IPS-NIHi11 (cell line): Measurements from ENCODE around the gene CCDC40.
A peak's percentile ranks its signal among the peaks of the same experiment; 100 is the strongest.

Source experiments
- DNase-seq: peaks from one replicate; pipeline ENCODE4 v3.0.0; 2012; ENCODE audit warnings: mixed read lengths, low spot score

CCDC40 gene

GRCh38 chr17:80141463-80142165 lies 105.2 kb downstream of the CCDC40 start:
- no peak for DNase-seq

- DNase-seq: no peak
These were observed 106.5 kb downstream of the CCDC40 start for GRCh38 chr17:80142929-80143328.

DNA sequence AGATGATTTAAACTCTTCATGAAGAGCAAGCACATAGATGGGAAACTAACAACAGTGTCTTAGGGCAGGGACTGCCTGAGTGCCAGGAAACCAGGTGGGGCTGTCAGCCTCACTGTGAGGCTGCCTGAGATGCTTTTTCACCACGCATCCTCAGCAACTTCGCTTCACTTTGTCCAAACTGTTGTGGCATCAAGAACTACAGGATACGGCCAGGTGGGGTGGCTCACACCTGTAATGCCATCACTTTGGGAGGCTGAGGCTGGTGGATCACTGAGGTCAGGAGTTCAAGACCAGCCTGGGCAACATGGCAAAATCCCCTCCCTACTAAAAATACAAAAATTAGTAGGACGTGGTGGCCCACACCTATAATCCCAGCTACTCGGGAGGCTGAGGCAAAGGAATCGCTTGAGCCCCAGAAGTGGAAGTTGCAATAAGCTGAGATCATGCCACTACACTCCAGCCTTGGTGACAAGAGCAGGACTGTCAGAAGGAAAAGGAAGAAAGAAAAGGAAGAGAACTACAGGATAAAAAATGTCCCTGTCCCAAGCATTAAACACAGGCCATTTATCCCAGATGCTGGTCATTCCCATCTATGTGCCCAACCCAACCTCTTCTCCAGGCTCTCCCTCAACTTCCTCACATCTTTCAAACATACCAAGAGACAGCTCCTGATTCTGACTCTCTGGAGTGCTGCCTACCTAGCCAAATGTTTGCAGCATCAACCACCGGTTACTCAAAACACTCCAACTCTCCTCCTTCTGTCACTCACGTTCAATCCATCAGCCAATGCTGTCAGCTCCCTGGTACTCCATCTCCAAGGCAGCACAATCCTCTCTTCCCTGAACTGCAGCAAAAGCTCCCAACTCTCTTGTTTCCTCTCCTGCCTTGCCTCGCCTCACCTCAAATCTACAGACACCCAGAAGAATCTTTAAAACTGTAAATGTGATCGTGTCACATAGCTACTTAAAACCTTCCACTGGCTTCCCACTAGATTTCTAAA lies 108.9 kb downstream of the CCDC40 start:
- no peak for DNase-seq

DNA sequence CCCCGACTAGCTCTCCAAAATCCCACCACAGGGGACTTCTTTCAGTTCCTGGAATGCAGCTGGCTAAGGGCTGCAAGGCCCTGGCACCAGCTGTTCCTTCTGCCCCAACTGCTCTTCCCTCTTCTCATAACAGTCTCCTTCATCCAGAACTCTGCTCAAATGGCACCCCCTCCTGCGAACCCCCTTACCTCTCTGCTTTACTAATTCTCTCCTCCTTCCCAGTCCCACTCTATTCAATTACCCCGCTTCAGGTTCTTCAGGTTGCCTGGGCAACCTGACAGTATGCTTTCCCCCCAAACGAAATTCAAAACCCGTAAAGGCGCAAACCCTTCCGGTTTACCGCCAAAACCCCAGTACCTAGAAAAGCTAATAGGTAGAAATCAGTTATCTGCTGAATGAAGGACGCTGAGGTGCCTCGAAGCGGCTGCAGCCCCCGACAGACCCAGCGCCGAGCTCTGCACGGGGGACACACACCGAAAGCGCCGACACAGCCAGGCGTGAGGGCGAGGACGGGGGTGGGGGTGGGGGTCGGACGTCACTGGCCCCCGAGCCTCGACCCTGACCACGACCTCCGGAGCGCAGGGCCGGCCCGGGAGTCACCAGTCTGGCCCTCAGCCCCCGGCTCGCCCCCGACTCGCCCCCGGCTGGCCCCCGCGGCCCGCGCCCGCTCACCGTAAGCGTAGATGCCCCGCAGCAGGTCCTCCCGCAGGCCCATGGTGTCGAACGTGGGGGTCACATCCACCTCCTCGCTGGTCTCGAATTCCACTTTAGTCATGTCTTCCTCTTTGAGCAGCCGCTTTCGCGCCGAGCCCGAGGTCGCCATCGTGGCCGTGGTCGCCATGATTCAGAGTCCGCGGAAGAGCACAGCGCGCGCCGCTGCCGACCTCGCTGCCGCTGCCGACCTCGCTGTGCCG lies 109.9 kb downstream of the CCDC40 start:
- DNase-seq: peak; percentile 43

- DNase-seq: peak; percentile 99
These were observed 110.8 kb downstream of the CCDC40 start, which contains the start of gene EIF4A3 for GRCh38 chr17:80147035-80147822. EIF4A3 (minus strand) TSS chr17:80147128; CDS start chr17:80146961, 167 bp downstream.
